ENCODE results near the gene COQ2. TPM values are rescaled to one million over a fixed set of nuclear protein-coding genes. Genes with fewer than 3 reads are reported as not detected.

COQ2 gene
- total RNA-seq, 1 experiment from 2014 or later = 19.5 TPM

DNA sequence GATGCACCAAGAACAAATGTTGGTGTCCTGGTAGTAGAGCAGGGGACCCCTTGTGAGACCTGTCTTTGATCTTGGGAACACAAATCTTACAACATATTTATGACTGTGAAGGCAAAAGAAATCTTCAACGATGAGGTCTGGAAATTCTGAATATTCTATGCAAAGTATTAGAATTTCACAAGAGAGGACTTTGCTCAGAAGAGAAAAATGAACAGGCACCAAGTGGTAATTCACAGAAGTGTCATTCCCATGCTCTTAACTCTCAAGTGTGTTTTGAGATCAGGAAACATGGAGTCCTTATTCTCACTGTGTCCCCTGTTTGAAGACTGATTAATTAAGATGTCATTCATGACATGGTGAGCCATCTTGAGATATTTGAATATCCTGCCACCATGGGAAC is 52.5 kb downstream of the COQ2 start:
- H4K20me1 ChIP-seq (ENCODE audit: insufficient read depth) = no peaks in the 10 kb centered on the region
- H2AFZ ChIP-seq = no peak overlapping the region
- intact Hi-C loops (cut with micrococcal nuclease; ENCODE audit: unreplicated experiment) = no loop called here
- H3K9me2 ChIP-seq (ENCODE audit: insufficient read depth) = no peaks in the 10 kb centered on the region
- H3K27ac ChIP-seq = peak overlapping the region; percentile 90
- peaks cover 64% of the 10 kb centered on the region for H3K4me1 ChIP-seq (replicated peaks; ENCODE audit: insufficient read depth)
- no TSS peak for BruUV-seq (replicated peaks)
- H3F3A ChIP-seq (ENCODE audit: insufficient read depth, low read depth) = peaks cover 26% of the 10 kb centered on the region
- no peaks in the 10 kb centered on the region for H3K9me3 ChIP-seq (ENCODE audit: insufficient read depth, low read depth)
- DNase-seq = no peak
- H3K4me2 ChIP-seq = peak overlapping the region; percentile 21; the same call in 1 of the 2 replicates
- H3K79me2 ChIP-seq (ENCODE audit: low read depth) = no peaks in the 10 kb centered on the region
- ChIA-PET CTCF (no interaction called here), POLR2A (ENCODE audit: unreplicated experiment) (no interaction called here)
- no peaks in the 10 kb centered on the region for H3K27me3 ChIP-seq (ENCODE audit: insufficient read depth, low read depth)
- H3K36me3 ChIP-seq (ENCODE audit: low read depth) = no peaks in the 10 kb centered on the region; the same call in 1 of the 2 replicates
- H3K4me3 ChIP-seq = no peak overlapping the region
- TF ChIP-seq, protein P1, sequence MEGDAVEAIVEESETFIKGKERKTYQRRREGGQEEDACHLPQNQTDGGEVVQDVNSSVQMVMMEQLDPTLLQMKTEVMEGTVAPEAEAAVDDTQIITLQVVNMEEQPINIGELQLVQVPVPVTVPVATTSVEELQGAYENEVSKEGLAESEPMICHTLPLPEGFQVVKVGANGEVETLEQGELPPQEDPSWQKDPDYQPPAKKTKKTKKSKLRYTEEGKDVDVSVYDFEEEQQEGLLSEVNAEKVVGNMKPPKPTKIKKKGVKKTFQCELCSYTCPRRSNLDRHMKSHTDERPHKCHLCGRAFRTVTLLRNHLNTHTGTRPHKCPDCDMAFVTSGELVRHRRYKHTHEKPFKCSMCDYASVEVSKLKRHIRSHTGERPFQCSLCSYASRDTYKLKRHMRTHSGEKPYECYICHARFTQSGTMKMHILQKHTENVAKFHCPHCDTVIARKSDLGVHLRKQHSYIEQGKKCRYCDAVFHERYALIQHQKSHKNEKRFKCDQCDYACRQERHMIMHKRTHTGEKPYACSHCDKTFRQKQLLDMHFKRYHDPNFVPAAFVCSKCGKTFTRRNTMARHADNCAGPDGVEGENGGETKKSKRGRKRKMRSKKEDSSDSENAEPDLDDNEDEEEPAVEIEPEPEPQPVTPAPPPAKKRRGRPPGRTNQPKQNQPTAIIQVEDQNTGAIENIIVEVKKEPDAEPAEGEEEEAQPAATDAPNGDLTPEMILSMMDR (conservative IDR thresholded peaks at IDR 0.05) = no peak
- TF ChIP-seq EZH2 (IDR thresholded peaks at IDR 0.05; ENCODE audit: low read depth) = no peak

DNA sequence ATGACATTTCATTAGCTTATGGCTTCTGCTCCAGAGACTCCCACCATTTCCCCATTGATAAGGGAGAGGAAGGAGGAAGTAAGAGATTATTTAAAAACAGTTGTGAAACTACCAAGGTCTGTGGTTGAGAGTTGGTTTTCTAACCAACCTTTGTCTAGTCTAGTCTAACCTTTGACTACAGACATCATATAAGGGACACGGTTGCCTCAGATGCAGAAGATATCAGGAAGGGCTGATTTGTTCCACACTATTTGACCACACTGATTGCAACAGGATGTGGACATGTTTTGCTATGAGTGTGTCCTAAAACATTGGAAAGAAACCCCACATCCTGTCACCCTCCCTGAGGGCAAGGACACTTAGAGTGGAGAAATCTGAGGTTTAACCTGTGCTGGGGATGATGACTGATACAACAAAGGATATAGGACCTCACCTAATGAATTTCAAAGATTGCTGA is 53.0 kb downstream of the COQ2 start:
- no TSS peak for BruUV-seq (replicated peaks)
- ChIA-PET POLR2A (ENCODE audit: unreplicated experiment) (no interaction called here), CTCF (no interaction called here)
- Histone ChIP-seq H3K4me2 (peak overlapping the region; percentile 21; the same call in 1 of the 2 replicates), H3F3A (ENCODE audit: insufficient read depth, low read depth) (peaks cover 26% of the 10 kb centered on the region), H3K79me2 (ENCODE audit: low read depth) (no peaks in the 10 kb centered on the region), H4K20me1 (ENCODE audit: insufficient read depth) (no peaks in the 10 kb centered on the region), H3K36me3 (ENCODE audit: low read depth) (no peaks in the 10 kb centered on the region; the same call in 1 of the 2 replicates), H3K27ac (peak overlapping the region; percentile 90), H3K9me3 (ENCODE audit: insufficient read depth, low read depth) (no peaks in the 10 kb centered on the region), H3K9me2 (ENCODE audit: insufficient read depth) (no peaks in the 10 kb centered on the region), H2AFZ (no peak overlapping the region), H3K4me1 (replicated peaks; ENCODE audit: insufficient read depth) (peaks cover 62% of the 10 kb centered on the region), H3K4me3 (no peak overlapping the region), H3K27me3 (ENCODE audit: insufficient read depth, low read depth) (no peaks in the 10 kb centered on the region)
- TF ChIP-seq, protein P1 (conservative IDR thresholded peaks at IDR 0.05) = no peak
- no peak for TF ChIP-seq EZH2 (IDR thresholded peaks at IDR 0.05; ENCODE audit: low read depth)
- intact Hi-C loops (cut with micrococcal nuclease; ENCODE audit: unreplicated experiment) = no loop called here
- DNase-seq = peak in 1 of 2 experiments; percentile 80

DNA sequence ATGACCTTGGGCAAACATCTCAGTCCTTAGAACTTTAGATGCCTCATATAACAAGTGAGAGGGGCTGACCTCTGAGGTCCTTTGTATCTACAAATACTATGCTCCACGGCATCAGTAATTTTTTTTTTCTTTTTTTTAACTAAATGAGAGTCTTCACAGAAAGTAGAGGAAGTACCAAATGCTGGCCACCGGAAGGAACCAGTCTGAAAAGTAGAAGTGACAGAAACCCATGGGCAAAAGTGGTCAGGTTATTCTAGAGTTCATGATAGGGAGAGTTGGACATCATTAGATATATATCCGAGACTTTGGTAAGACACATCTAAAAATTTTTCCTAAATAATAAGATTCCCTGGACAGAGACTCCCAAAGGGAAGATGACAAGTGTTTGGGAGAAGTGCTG is 53.7 kb downstream of the COQ2 start:
- CTCF ChIA-PET = no interaction called here
- H3F3A ChIP-seq (ENCODE audit: insufficient read depth, low read depth) = peaks cover 26% of the 10 kb centered on the region
- H3K36me3 ChIP-seq (ENCODE audit: low read depth) = no peaks in the 10 kb centered on the region; the same call in 1 of the 2 replicates
- H3K27me3 ChIP-seq (ENCODE audit: insufficient read depth, low read depth) = no peaks in the 10 kb centered on the region
- no peak overlapping the region for H2AFZ ChIP-seq
- peaks cover 55% of the 10 kb centered on the region for H3K4me1 ChIP-seq (replicated peaks; ENCODE audit: insufficient read depth)
- intact Hi-C loops (cut with micrococcal nuclease; ENCODE audit: unreplicated experiment) = no loop called here
- H3K9me3 ChIP-seq (ENCODE audit: insufficient read depth, low read depth) = no peaks in the 10 kb centered on the region
- no peak overlapping the region for H3K4me2 ChIP-seq
- POLR2A ChIA-PET (ENCODE audit: unreplicated experiment) = no interaction called here
- peak overlapping the region; percentile 90 for H3K27ac ChIP-seq
- no peak for DNase-seq
- H3K4me3 ChIP-seq = no peak overlapping the region
- no peaks in the 10 kb centered on the region for H4K20me1 ChIP-seq (ENCODE audit: insufficient read depth)
- no peaks in the 10 kb centered on the region for H3K79me2 ChIP-seq (ENCODE audit: low read depth)
- TF ChIP-seq EZH2 (IDR thresholded peaks at IDR 0.05; ENCODE audit: low read depth) = no peak
- TF ChIP-seq, protein P1 (conservative IDR thresholded peaks at IDR 0.05) = no peak
- no peaks in the 10 kb centered on the region for H3K9me2 ChIP-seq (ENCODE audit: insufficient read depth)
- BruUV-seq (replicated peaks) = no TSS peak
